GM19025 (cell line): ENCODE data around the gene CLEC3B.

ENCODE experiments used
- ATAC-seq: cut with Tn5 transposase; IDR thresholded peaks from one replicate; pipeline ENCODE4 v1.9.1; 2021; ENCODE audit warnings: mild to moderate bottlenecking, low read depth, moderate library complexity; ENCODE audit not compliant: unreplicated experiment

The CLEC3B gene

GRCh38 chr3:45002720-45003119, 23.4 kb upstream of the CLEC3B start:
- ATAC-seq: no peak

- no peak for ATAC-seq
These were observed 22.7 kb upstream of the CLEC3B start for GRCh38 chr3:45003406-45003805.

GRCh38 chr3:45003859-45004258, 22.2 kb upstream of the CLEC3B start:
- no peak for ATAC-seq

- ATAC-seq: no peak
These were observed 19.0 kb upstream of the CLEC3B start for GRCh38 chr3:45007091-45007490.

GRCh38 chr3:45008117-45008516, 18.0 kb upstream of the CLEC3B start:
- no peak for ATAC-seq

- ATAC-seq: no peak
These were observed 16.2 kb upstream of the CLEC3B start for GRCh38 chr3:45009868-45010267.

- no peak for ATAC-seq
These were observed 15.2 kb upstream of the CLEC3B start for GRCh38 chr3:45010811-45011333.

GRCh38 chr3:45011756-45012508, 14.2 kb upstream of the CLEC3B start:
- no peak for ATAC-seq

- no peak for ATAC-seq
These were observed 13.5 kb upstream of the CLEC3B start for GRCh38 chr3:45012577-45012976.

GRCh38 chr3:45016916-45017315, 9.2 kb upstream of the CLEC3B start:
- ATAC-seq: no peak

GRCh38 chr3:45017821-45018220, 8.3 kb upstream of the CLEC3B start:
- ATAC-seq: no peak

- ATAC-seq: no peak
These were observed 5.6 kb upstream of the CLEC3B start for GRCh38 chr3:45020534-45020933.

GRCh38 chr3:45021524-45022297, 4.4 kb upstream of the CLEC3B start:
- ATAC-seq: no peak

GRCh38 chr3:45023675-45024074, 2.4 kb upstream of the CLEC3B start:
- ATAC-seq: no peak

GRCh38 chr3:45024542-45025255, 1.4 kb upstream of the CLEC3B start:
- no peak for ATAC-seq

- no peak for ATAC-seq
These were observed 854 bp downstream of the CLEC3B start for GRCh38 chr3:45026957-45027356.

- ATAC-seq: no peak
These were observed 1.3 kb downstream of the CLEC3B start for GRCh38 chr3:45027441-45027840.

- no peak for ATAC-seq
These were observed 3.1 kb downstream of the CLEC3B start for GRCh38 chr3:45029216-45029615.

GRCh38 chr3:45029661-45030060, 3.6 kb downstream of the CLEC3B start:
- no peak for ATAC-seq

- ATAC-seq: no peak
These were observed 5.4 kb downstream of the CLEC3B start for GRCh38 chr3:45031531-45031930.

- ATAC-seq: no peak
These were observed 6.0 kb downstream of the CLEC3B start for GRCh38 chr3:45032113-45032512.
